GM19372 (cell line): ENCODE measurements around the gene CFAP100.

Experiments
- ATAC-seq: cut with Tn5 transposase; IDR thresholded peaks from one replicate; pipeline ENCODE4 v1.9.1; 2021; ENCODE audit warnings: mild to moderate bottlenecking, low read depth, moderate library complexity; ENCODE audit not compliant: unreplicated experiment

Gene CFAP100

DNA sequence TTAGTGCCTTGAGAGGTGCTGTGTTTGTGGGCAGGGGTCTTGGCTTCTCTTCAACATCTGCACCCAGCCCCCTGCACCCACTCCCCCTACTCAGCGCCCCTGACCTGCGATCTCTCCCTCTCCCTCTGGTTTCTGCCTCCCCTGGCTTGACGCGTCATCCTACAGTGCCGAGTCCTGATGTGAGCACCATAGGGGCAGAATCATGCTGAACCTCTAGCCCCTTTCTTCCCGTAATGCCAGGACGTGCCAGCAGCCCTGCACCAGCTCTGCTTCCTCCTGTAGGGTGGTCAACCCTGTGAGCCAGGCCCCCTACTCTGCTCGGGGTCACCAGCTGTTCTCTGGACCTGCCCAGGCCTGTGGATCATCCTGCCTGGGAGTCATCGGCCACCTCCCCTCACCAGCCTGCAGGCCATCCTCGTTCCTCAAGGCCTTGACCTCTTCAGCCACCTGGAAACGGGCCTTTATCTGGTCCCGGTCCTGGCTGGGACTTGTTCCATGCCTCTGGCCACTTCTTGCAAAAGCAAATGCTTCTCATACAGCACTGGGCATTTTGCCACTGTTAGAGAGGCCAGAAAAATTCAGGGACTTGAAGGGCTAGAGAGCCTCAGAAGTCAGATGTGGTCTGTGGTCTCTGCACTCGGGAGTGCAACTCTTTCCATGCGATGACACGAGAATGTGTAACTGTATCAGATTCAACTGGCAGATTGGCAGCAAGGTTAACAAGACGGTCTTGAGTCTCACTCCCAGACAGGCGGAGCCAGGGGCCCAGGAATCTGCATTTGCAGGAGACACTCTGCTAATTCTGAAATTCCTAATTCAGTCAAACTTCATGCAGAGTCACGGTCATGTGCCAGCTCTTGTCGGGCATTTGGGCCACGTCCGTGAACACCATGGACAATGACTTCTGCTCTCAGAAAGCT is 20.8 kb upstream of the CFAP100 start:
- no peak for ATAC-seq

DNA sequence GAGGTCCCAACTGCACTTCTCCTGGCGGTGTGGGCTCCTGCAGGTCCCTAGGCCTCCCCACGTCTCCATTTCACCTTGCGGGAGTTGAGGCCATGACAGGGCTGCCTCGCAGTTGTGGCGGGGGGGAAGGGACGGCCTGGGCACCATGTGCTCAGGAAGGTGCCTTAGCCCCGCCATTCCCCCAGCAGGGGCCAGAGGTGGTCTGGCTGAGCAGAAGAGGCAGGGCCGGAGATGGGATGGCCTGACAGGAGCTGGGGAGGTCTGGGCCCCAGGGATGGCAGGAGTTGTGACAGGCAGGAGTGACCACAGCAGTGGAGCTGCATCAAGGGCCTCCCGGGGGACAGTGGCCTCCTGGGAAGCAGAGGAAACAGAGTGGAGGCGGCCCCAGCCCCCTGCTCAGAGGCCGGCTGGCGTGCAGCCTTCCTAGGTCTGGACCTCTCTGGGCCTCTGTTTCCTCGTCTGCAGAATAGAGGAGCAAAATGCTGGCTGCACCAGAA is 18.8 kb upstream of the CFAP100 start:
- ATAC-seq: no peak

GRCh38 chr3:126376444-126376843 is 18.3 kb upstream of the CFAP100 start:
- no peak for ATAC-seq

GRCh38 chr3:126377211-126377610 is 17.5 kb upstream of the CFAP100 start:
- ATAC-seq: no peak

DNA sequence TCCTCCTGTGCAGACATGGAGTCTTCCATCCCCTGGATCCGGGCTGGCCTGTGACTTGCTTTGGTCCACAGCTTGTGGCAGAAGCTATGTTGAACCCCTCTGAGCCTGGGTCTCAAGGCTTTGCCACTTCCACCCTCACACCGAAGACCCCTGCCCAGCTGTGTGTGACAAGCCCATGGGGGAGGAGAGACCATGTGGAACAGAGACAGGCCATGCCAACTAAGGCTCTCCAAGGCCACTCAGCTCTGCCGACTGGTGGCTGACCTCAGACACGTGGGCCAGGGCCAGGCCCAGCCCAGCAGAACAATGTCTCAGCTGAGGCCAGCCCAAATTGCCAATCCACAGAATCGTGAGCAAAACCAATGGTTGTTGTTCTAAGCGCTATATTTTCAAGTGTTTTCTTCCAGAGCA is 16.4 kb upstream of the CFAP100 start:
- no peak for ATAC-seq

DNA sequence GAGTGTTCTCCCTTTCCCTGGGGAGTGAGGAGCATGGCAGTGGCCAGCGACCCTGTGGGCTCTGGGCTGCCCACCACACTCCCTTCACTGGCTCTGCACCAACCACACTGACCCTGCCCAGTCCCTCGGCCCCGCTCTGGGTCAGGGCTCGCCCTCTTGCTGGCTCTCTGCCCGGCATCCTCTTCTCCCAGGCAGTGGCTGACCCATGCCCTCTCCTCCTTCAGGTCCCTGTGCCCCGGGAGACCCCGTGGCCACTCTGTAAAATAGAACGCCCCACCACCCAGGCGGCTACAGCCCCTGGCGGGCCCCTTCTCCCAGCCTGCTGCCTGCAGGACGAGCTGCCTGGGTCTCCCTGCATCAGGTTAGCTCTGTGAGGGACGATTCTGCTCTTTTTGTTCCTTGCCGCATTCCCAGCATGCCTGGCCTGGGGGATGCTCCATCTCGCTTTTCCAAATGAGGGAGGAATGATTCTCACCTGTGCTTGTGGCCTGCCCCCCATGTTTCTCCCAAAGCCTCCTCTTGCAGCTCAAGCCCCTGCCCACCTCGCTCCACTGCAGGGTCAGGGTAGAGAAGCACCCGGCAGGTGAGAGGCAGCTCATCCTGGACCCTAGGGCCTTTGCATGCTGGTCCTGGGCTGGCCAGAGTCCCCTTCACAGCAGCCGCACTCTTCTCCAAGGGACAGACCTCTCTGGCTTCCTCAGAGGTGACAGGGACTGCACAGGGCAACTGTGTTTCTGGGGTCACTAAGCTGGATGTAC is 14.5 kb upstream of the CFAP100 start:
- ATAC-seq: no peak

DNA sequence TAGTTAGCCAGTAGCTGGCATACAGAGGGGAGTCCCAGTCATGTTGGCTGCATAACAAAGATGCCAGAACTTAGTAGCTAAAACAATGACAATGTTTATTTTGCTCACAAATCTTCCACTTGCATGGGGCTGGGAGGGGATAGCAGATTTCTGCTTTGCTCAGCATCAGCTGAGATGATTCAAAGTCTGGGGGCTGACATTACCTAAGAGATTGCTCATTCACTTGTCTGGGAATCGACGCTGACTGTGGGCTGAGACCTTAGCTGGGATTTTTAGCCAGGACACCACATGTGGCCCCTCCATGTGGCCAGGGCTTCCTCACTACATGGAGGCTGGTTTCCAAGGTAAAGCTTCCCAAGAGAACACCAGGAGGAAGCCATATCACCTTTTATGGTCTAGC is 12.7 kb upstream of the CFAP100 start:
- no peak for ATAC-seq

DNA sequence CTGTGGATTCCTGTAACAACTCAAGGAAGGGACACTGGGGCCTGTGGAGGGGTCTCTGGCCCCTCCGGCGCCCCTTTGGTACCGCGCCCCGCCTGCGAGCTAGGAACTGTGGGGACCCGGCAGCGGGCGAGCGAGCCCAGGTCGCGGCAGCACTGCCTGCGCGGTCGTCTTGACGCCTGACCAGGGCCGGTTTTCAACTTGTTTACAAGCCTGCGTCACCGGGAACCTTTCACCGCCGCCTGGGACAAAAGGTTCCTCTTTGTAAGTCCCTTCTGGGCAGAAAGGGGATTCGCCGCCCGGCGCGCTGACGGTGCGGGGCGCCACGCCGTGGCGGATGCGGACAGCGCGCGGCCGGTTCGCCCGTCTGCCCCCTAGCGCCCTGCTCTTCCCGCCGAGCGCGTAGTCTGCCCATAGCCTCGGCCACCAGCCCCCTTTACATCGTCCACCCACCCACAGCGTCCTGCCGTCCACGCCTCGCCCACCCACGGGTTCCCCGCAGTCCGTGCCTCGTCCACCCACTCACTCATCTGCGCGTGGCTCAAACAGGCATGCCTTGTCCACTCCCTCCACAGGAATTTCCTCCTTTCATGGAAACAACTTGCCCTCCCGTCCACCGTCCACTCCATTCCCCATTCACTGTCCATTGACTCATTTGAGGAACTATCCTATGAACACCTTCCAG is 5.5 kb upstream of the CFAP100 start:
- ATAC-seq: peak; percentile 74

GRCh38 chr3:126389794-126390146 is 4.9 kb upstream of the CFAP100 start:
- ATAC-seq: no peak

- ATAC-seq: no peak
Measured at GRCh38 chr3:126390201-126390600, 4.5 kb upstream of the CFAP100 start.

DNA sequence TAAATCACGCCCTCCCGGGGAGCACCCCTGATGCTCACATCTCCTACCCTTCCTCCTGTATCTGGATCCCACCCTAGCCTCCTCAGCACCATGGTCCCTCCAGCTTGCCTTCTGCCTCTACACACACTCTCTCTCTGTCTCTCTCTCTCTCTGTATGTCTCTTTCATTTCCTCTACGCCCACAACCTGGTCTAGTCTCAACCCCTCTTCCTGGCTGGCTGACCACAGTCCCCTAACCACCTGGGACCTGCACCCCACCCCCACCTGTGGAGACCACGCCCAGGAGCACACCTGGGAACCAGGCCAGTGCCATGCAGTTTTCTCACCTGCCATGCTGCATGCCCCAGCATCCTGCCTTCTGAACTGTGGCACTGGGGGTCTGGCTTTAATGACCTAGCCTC is 4.0 kb upstream of the CFAP100 start:
- no peak for ATAC-seq

DNA sequence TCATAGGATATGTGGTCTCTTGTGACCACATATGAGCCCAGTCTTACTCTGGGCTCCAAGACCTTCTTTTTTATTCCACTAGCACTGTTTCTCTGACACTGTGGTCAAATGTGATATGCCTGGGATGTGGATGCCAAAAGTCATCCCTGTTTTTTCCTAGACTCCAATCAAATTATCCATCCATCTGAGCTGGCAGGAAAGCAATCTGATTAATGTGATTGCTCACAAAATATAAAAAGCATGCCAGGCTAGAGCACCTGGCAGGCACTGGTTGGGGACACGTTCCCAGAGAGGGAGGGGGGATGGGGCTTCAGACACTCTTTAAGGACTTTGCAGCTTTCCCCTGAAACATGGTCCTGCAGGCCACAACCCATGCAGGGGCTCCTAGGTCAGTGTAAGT is 3.1 kb upstream of the CFAP100 start:
- no peak for ATAC-seq

- ATAC-seq: no peak
Measured at GRCh38 chr3:126392246-126392645, 2.5 kb upstream of the CFAP100 start.

DNA sequence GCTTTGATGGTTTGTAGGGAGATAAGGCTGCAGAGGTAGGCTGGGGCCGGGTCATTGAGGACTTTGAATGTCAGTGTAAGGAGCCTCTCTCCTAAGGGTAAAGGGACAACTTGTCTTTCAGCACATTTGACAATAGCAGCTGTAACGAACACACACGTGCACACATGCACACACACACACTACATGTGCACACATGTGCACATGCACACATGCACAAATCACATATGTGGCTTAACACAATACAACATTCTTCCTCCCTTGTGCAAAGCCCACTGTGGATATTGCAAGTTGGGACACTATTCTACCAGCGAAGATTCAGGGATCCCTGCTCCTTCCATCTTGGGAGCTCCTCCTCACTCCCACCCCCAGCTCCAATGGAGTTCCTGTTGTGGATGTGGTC is 1.1 kb upstream of the CFAP100 start:
- ATAC-seq: no peak

- ATAC-seq: no peak
Measured at GRCh38 chr3:126394977-126395321, 240 bp downstream of the CFAP100 start.

DNA sequence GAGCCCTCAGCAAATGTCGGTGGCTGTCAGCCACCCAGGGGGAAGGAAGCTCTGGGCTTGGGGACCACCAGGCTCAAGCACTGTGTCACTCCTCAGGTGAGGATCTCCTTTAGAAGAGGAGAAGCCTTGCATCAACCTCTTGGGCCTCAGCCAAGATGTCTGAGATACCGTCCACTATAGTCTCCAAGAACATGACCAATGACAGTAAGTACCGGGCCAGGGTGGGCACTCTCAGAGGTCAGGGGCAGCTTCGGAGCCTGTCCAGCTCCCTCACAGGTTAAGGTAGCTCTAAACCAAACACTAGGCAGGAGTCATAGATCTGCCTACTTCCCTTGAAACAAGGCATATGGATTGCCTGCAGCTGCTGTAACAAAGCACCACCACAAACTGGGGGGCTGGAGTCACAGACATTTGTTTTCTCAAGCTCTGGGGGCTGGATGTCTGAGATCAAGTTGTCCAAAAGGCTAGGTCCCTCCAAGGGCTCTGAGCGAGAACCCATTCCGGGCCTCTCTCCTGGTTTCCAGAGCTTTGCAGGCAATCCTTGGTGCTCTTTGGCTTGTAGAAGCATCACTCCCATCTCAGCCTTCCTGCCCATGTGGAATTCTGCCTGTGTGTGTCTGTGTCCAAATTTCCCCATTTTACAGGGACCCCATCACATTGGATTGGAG is 1.3 kb downstream of the CFAP100 start:
- no peak for ATAC-seq

DNA sequence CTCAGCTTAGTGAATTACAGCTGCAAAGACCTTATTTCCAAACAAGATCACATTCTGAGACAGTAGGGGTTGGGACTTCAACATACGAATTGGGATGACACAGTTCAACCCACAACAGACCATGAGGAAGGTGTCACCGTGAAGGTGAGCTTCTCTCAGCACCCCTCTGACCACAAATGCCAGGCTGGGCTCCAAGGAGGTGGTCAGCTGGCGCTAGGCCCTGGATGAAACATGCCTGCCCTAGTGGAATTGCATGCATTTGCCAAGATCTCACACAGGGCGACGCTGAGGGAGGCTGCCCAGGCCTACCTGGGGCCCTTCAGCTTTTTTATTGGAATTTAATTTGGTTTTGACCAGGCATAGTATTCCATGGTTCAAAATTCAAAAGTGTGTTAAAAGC is 1.8 kb downstream of the CFAP100 start:
- ATAC-seq: no peak

DNA sequence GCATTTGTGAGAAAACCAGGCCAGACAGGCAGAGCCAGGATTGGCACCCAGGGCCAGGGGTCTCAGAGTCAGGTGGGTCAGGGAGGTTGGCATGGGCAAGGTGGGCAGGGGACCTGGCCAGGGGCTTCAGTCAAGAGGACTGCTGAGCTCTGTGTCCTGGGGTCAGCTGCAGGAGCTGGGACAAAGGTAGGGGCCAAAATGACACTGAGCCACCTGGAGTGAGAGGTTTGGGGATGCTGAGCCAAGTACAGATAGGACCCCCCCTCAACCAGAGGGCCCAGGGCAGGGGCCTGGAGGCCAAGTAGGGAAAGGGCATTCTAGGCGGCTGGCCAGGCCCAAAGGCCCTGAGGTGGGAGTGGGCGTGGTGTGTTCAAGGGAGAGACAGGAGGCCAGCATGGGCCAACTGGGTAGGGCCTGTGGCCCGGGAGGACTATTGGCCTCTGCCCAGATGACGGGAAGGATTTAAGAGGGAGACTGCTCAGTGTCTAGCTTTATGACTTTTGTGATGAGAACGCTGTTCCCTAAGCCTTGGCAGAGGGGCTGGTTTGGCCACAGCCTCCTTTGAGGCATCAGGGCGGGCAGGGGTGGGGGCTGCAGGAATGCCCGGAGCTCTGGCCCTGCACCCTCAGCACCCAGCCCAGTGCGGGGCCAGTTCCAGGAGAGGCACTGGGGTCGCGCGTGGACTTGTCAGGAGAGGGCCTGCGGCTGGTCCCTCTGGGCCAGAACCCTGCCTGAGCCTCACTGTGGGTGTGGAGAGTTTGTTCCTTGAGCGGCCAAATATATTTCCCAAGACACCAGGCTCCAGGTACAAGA is 3.1 kb downstream of the CFAP100 start:
- no peak for ATAC-seq

GRCh38 chr3:126398423-126399350 is 4.0 kb downstream of the CFAP100 start:
- no peak for ATAC-seq
